Endothelial cell of umbilical vein (primary cell): ENCODE data around the gene MMP11. TPM values are rescaled to one million over a fixed set of nuclear protein-coding genes. Genes with fewer than 3 reads are reported as not detected.

Source experiments
- BruUV-seq: library from RNA; stranded (reverse); fragments of 400-500 nt; replicated peaks from 2 replicates; lab custom pipeline; 2021; lab: Mats Ljungman, UMichigan
- CTCF ChIA-PET: fragments of 300-600, 350-600 bp; sonication (Branson Sonifier 250); formaldehyde crosslinking; loops from one replicate; lab custom pipeline; 2021; ENCODE audit warnings: antibody characterized with exemption, inconsistent platforms; lab: Charles Lee
- POLR2A ChIA-PET: fragments of 300-600, 350-600 bp; sonication (Branson Sonifier 250); formaldehyde crosslinking; loops from one replicate; lab custom pipeline; 2021; ENCODE audit warnings: antibody characterized with exemption, inconsistent platforms; lab: Charles Lee
- DNase-seq: peaks from one replicate; pipeline ENCODE4 v3.0.0-alpha.2; 2011; ENCODE audit warnings: low read depth, low spot score
- FAIRE-seq: peaks from 2 replicates; lab custom pipeline; 2011; peaks lifted over from hg19 to GRCh38; lab: Jason Lieb, UNC
- H2AFZ ChIP-seq: 2 replicates; pipeline ENCODE4 v1.6.0; 2012; ENCODE audit warnings: low read depth, low read length, control low read depth, inconsistent platforms
- H3K27ac ChIP-seq: 2 replicates; pipeline ENCODE4 v1.5.1; 2011; ENCODE audit warnings: low read depth, mild to moderate bottlenecking, control low read depth, low read length, moderate library complexity; ENCODE audit not compliant: insufficient read depth
- H3K27me3 ChIP-seq, 2 experiments: 2 replicates each; pipeline versions ENCODE4 v1.6.0 to v1.6.1; 2011; ENCODE audit warnings: low read length in 2 of 2, mixed read lengths in 1 of 2; ENCODE audit not compliant: control insufficient read depth in 2 of 2, insufficient read depth in 2 of 2
- H3K36me3 ChIP-seq, 2 experiments: 2 replicates in 1 of 2; 3 replicates in 1 of 2; pipeline ENCODE4 v1.5.1; 2011; ENCODE audit warnings: low read length in 2 of 2, mild to moderate bottlenecking in 1 of 2, moderate library complexity in 1 of 2; ENCODE audit not compliant: control insufficient read depth in 2 of 2, insufficient read depth in 2 of 2; ENCODE audit errors: extremely low read depth in 1 of 2
- H3K4me1 ChIP-seq: 3 replicates; pipeline ENCODE4 v1.5.1; 2011; ENCODE audit warnings: mild to moderate bottlenecking, low read length; ENCODE audit not compliant: control insufficient read depth, insufficient read depth; ENCODE audit errors: extremely low read depth
- H3K4me2 ChIP-seq: 2 replicates; pipeline ENCODE4 v1.6.1; 2011; ENCODE audit warnings: low read length, control low read depth, mixed read lengths; ENCODE audit not compliant: insufficient read depth
- H3K4me3 ChIP-seq, 3 experiments: fragments of 200-600 bp in 1 of 3; sonication (generic), shearing (Covaris generic) in 1 of 3; replicated peaks in 1 of 3; 2 replicates each; pipeline ENCODE4 v1.5.1; 2011 to 2016; ENCODE audit warnings: control low read depth in 3 of 3, low read length in 3 of 3, mild to moderate bottlenecking in 2 of 3, inconsistent platforms in 1 of 3, low read depth in 1 of 3, moderate library complexity in 1 of 3; ENCODE audit not compliant: insufficient read depth in 1 of 3
- H3K79me2 ChIP-seq: 2 replicates; pipeline ENCODE4 v1.6.0; 2012; ENCODE audit warnings: low read length, inconsistent platforms; ENCODE audit not compliant: control insufficient read depth, insufficient read depth
- H3K9ac ChIP-seq: replicated peaks from 2 replicates; pipeline ENCODE3; 2011; ENCODE audit warnings: low read length, control low read depth; ENCODE audit not compliant: insufficient read depth; ENCODE audit errors: extremely low read depth
- H3K9me1 ChIP-seq: replicated peaks from 3 replicates; pipeline ENCODE4 v1.6.0; 2011; ENCODE audit warnings: mild to moderate bottlenecking, low read length; ENCODE audit not compliant: control insufficient read depth, insufficient read depth; ENCODE audit errors: extremely low read depth
- H3K9me3 ChIP-seq: replicated peaks from 2 replicates; pipeline ENCODE4 v1.5.1; 2012; ENCODE audit warnings: low read length, inconsistent platforms; ENCODE audit not compliant: control insufficient read depth, insufficient read depth
- H4K20me1 ChIP-seq: replicated peaks from 2 replicates; pipeline ENCODE3; 2011; ENCODE audit warnings: mild to moderate bottlenecking, low read length; ENCODE audit not compliant: control insufficient read depth, insufficient read depth; ENCODE audit errors: extremely low read depth
- CTCF ChIP-seq, 2 donors: IDR thresholded peaks; 1 replicate in 1 of 2; 2 replicates in 1 of 2; pipeline ENCODE4 v1.5.1; 2011; ENCODE audit warnings: low read length in 2 of 2, mild to moderate bottlenecking in 2 of 2, moderate library complexity in 2 of 2, control low read depth in 1 of 2, inconsistent platforms in 1 of 2, low read depth in 1 of 2; ENCODE audit not compliant: insufficient read depth in 1 of 2; ENCODE audit errors: extremely low read depth in 1 of 2
- EZH2 ChIP-seq: IDR thresholded peaks from 2 replicates; pipeline ENCODE4 v1.6.1; 2012; ENCODE audit warnings: borderline replicate concordance, low read depth, mild to moderate bottlenecking, moderate library complexity, low read length, inconsistent platforms; ENCODE audit not compliant: severe bottlenecking
- MAX ChIP-seq: IDR thresholded peaks from 2 replicates; pipeline ENCODE4 v1.6.1; 2011; ENCODE audit not compliant: insufficient read depth, insufficient read length
- MYC ChIP-seq: IDR thresholded peaks from one replicate; pipeline ENCODE4 v1.6.1; 2011; ENCODE audit warnings: mild to moderate bottlenecking, low read depth, low read length
- POLR2A ChIP-seq: IDR thresholded peaks from 2 replicates; pipeline ENCODE4 v1.6.1; 2012; ENCODE audit warnings: low read depth, mild to moderate bottlenecking, control low read depth, low read length
- POLR2AphosphoS5 ChIP-seq: IDR thresholded peaks from 2 replicates; pipeline ENCODE4 v1.6.1; 2012; ENCODE audit warnings: low read depth, mild to moderate bottlenecking, control low read depth, low read length, moderate library complexity; ENCODE audit not compliant: insufficient read depth
- dilution Hi-C: fragments of 300-500 bp; cut with MboI; formaldehyde crosslinking; loops from one replicate; pipeline ENCODE4 v1.15.0; 2019; ENCODE audit warnings: low sequenced_read_pairs; ENCODE audit not compliant: extremely low pct_ligation_motif_present
- intact Hi-C: fragments of 100-400 bp; cut with micrococcal nuclease; formaldehyde crosslinking; loops from one replicate; pipeline ENCODE4 v1.10.0; 2022
- polyA plus RNA-seq, 4 experiments: library from polyadenylated mRNA; depleted of rRNA in 3 of 4; stranded (reverse) in 3 of 4; unstranded in 1 of 4; fragments of >200 nt; gene quantifications; 2 replicates each; pipeline versions ENCODE4 v1.2.1 to v1.2.3, GENCODE V29; 2011 to 2012; ENCODE audit warnings: missing spikeins in 1 of 4
- total RNA-seq: library from RNA; stranded (reverse); gene quantifications from 2 replicates; pipeline ENCODE4 v1.2.3, GENCODE V29; 2021

Gene MMP11
- total and polyA plus RNA-seq, 2 donors (not counting 3 experiments of a cell fraction or from before 2014, with no cell fraction given) = 10.3 to 16.9 TPM

- intact Hi-C loops (loop anchor here (5.0 kb wide), 1 partner anchor 48 kb away; the partner anchor contains the start of gene DERL3), dilution Hi-C loops (no loop called here)
- BruUV-seq = no TSS peak
- Histone ChIP-seq H3K4me1 (peaks cover 13% of the 10 kb centered on the region), H3K27ac (no peak overlapping the region), H3K4me2 (no peak overlapping the region), H3K4me3 (no peak overlapping the region), H4K20me1 (peaks cover 2% of the 10 kb centered on the region), H3K9me3 (no peaks in the 10 kb centered on the region), H3K27me3 (no peaks in the 10 kb centered on the region), H2AFZ (no peak overlapping the region), H3K79me2 (peaks cover 57% of the 10 kb centered on the region), H3K9ac (no peak overlapping the region), H3K9me1 (no peaks in the 10 kb centered on the region), H3K36me3 (peaks cover 0 to 15% of the 10 kb centered on the region in 2 experiments)
- no peak for FAIRE-seq
- CTCF ChIA-PET = interaction anchor here (0.9 to 2.9 kb wide), 7 partner anchors 10 to 61 kb away, joined by 3 to 10 read pairs (median 6); partner anchors contain the start of gene MMP11
- no peak for TF ChIP-seq CTCF (IDR thresholded peaks at IDR 0.05; ENCODE audit: extremely low read depth in 1 of 2, insufficient read depth in 1 of 2, low read depth in 1 of 2, low read length in 2 of 2)
- TF ChIP-seq EZH2 = no peak
- no peak for TF ChIP-seq MAX
- TF ChIP-seq MYC = no peak
- no peak for TF ChIP-seq POLR2AphosphoS5
- no peak for TF ChIP-seq POLR2A
- no peak for DNase-seq
- POLR2A ChIA-PET = no interaction called here
These were observed 16.5 kb downstream of the MMP11 start for GRCh38 chr22:23789121-23789520.
